ENCODE measurements around the gene MTLN.
"Not testable (repeated sequence)": the region's sequence is repeated elsewhere in the genome, so short reads cannot be mapped to it uniquely, and the experiment has no call there.

Gene MTLN

DNA sequence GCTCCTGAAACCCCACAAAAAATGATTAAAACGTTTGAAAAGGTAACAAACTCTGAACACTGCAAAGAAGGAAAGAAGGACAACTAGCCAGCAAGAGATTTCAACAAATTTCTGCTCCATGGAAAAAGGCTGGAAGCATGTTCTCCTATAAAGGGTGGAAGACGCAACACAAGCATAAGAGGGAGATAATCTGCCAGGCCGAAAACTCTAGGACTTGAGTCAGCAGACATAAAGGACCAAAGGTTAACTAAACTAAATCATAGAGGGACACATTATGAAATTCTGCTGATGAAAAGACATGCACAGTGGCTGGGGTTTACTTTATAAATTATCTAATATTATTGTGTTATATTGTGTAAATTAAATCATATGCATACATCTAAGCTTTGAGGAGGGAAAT is 14.3 kb downstream of the MTLN start:
- no peaks in the 10 kb centered on the region for H3K9me3 ChIP-seq (ENCODE audit: control extremely low read depth in 1 of 5, control insufficient read depth in 4 of 5, insufficient read depth in 2 of 5, low read depth in 1 of 5, low read length in 4 of 5)
- POLR2A ChIA-PET: no interaction called here
- no peaks in the 10 kb centered on the region for H3K4me1 ChIP-seq (ENCODE audit: control extremely low read depth in 1 of 4, control insufficient read depth in 4 of 4, insufficient read depth in 4 of 4, low read length in 3 of 4)
- no peak overlapping the region for H3K27ac ChIP-seq (ENCODE audit: insufficient read depth in 1 of 2, low read depth in 1 of 2, low read length in 2 of 2, poor library complexity in 1 of 2, severe bottlenecking in 2 of 2)
- no peaks in the 10 kb centered on the region for H3K36me3 ChIP-seq (ENCODE audit: control insufficient read depth in 4 of 4, insufficient read depth in 4 of 4, low read length in 3 of 4)
- no peak overlapping the region for H3K4me3 ChIP-seq (ENCODE audit: control insufficient read depth in 1 of 7, extremely low read depth in 1 of 7, insufficient read depth in 4 of 7, low read depth in 2 of 7, low read length in 6 of 7)
- no peak for DNase-seq
- CTCF ChIA-PET: no interaction called here
- WGBS (ENCODE audit: insufficient coverage): 88% methylated on average over 3 of the region's 3 CpGs
- peaks cover 0 to 2% (median 0%) of the 10 kb centered on the region in 5 experiments for H3K27me3 ChIP-seq (replicated peaks in 2 of 5; ENCODE audit: control insufficient read depth in 4 of 5, insufficient read depth in 5 of 5, low read length in 4 of 5)

- CTCF ChIA-PET: no interaction called here
- H3K27me3 ChIP-seq (replicated peaks in 2 of 5; ENCODE audit: control insufficient read depth in 4 of 5, insufficient read depth in 5 of 5, low read length in 4 of 5): peaks cover 0 to 2% (median 0%) of the 10 kb centered on the region in 5 experiments
- DNase-seq: no peak
- no peak overlapping the region for H3K4me3 ChIP-seq (ENCODE audit: control insufficient read depth in 1 of 7, extremely low read depth in 1 of 7, insufficient read depth in 4 of 7, low read depth in 2 of 7, low read length in 6 of 7)
- no peaks in the 10 kb centered on the region for H3K4me1 ChIP-seq (ENCODE audit: control extremely low read depth in 1 of 4, control insufficient read depth in 4 of 4, insufficient read depth in 4 of 4, low read length in 3 of 4)
- 94% methylated on average over 3 of the region's 4 CpGs for WGBS (ENCODE audit: insufficient coverage)
- POLR2A ChIA-PET: no interaction called here
- H3K27ac ChIP-seq (ENCODE audit: insufficient read depth in 1 of 2, low read depth in 1 of 2, low read length in 2 of 2, poor library complexity in 1 of 2, severe bottlenecking in 2 of 2): no peak overlapping the region
- no peaks in the 10 kb centered on the region for H3K9me3 ChIP-seq (ENCODE audit: control extremely low read depth in 1 of 5, control insufficient read depth in 4 of 5, insufficient read depth in 2 of 5, low read depth in 1 of 5, low read length in 4 of 5)
- H3K36me3 ChIP-seq (ENCODE audit: control insufficient read depth in 4 of 4, insufficient read depth in 4 of 4, low read length in 3 of 4): no peaks in the 10 kb centered on the region
These were observed 14.9 kb downstream of the MTLN start for GRCh38 chr2:110197452-110197851.

DNA sequence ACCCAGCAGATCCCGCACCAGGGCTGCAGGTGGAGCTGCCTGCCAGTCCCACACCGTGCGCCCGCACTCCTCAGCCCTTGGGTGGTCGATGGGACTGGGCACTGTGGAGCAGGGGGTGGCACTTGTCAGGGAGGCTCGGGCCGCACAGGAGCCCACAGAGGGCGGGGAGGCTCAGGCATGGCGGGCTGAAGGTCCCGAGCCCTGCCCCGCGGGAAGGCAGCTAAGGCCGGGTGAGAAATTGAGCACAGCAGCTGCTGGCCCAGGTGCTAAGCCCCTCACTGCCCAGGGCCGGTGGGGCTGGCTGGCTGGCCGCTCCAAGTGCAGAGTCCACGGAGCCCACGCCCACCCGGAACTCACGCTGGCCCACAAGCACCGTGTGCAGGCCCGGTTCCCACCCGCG is 22.2 kb downstream of the MTLN start:
- H3K27ac ChIP-seq (ENCODE audit: insufficient read depth in 1 of 2, low read depth in 1 of 2, low read length in 2 of 2, poor library complexity in 1 of 2, severe bottlenecking in 2 of 2); H3K27me3 ChIP-seq (replicated peaks in 2 of 5; ENCODE audit: control insufficient read depth in 4 of 5, insufficient read depth in 5 of 5, low read length in 4 of 5); H3K4me1 ChIP-seq (ENCODE audit: control extremely low read depth in 1 of 4, control insufficient read depth in 4 of 4, insufficient read depth in 4 of 4, low read length in 3 of 4); H3K36me3 ChIP-seq (ENCODE audit: control insufficient read depth in 4 of 4, insufficient read depth in 4 of 4, low read length in 3 of 4); H3K4me3 ChIP-seq (ENCODE audit: control insufficient read depth in 1 of 7, extremely low read depth in 1 of 7, insufficient read depth in 4 of 7, low read depth in 2 of 7, low read length in 6 of 7); H3K9me3 ChIP-seq (ENCODE audit: control extremely low read depth in 1 of 5, control insufficient read depth in 4 of 5, insufficient read depth in 2 of 5, low read depth in 1 of 5, low read length in 4 of 5); POLR2A ChIA-PET; CTCF ChIA-PET; DNase-seq: not testable (repeated sequence)
- WGBS (ENCODE audit: insufficient coverage): 91% methylated on average over 17 of the region's 23 CpGs

- ChIA-PET POLR2A (interaction anchor here (0.6 kb wide), 1 partner anchor 579 kb away, joined by 3 read pairs; no protein-coding TSS in a partner anchor), CTCF (interaction anchor here (0.6 kb wide), 1 partner anchor 27 kb away, joined by 3 read pairs; no protein-coding TSS in a partner anchor)
- Histone ChIP-seq H3K27ac (ENCODE audit: insufficient read depth in 1 of 2, low read depth in 1 of 2, low read length in 2 of 2, poor library complexity in 1 of 2, severe bottlenecking in 2 of 2) (no peak overlapping the region), H3K9me3 (ENCODE audit: control extremely low read depth in 1 of 5, control insufficient read depth in 4 of 5, insufficient read depth in 2 of 5, low read depth in 1 of 5, low read length in 4 of 5) (peaks cover 0 to 25% (median 6%) of the 10 kb centered on the region in 5 experiments), H3K27me3 (replicated peaks in 2 of 5; ENCODE audit: control insufficient read depth in 4 of 5, insufficient read depth in 5 of 5, low read length in 4 of 5) (no peaks in the 10 kb centered on the region), H3K36me3 (ENCODE audit: control insufficient read depth in 4 of 4, insufficient read depth in 4 of 4, low read length in 3 of 4) (no peaks in the 10 kb centered on the region), H3K4me3 (ENCODE audit: control insufficient read depth in 1 of 7, extremely low read depth in 1 of 7, insufficient read depth in 4 of 7, low read depth in 2 of 7, low read length in 6 of 7) (no peak overlapping the region), H3K4me1 (ENCODE audit: control extremely low read depth in 1 of 4, control insufficient read depth in 4 of 4, insufficient read depth in 4 of 4, low read length in 3 of 4) (no peaks in the 10 kb centered on the region)
- no peak for DNase-seq
- 100% methylated on average over 1 of the region's 2 CpGs for WGBS (ENCODE audit: insufficient coverage)
These were observed 29.9 kb downstream of the MTLN start for GRCh38 chr2:110182449-110182848.

DNA sequence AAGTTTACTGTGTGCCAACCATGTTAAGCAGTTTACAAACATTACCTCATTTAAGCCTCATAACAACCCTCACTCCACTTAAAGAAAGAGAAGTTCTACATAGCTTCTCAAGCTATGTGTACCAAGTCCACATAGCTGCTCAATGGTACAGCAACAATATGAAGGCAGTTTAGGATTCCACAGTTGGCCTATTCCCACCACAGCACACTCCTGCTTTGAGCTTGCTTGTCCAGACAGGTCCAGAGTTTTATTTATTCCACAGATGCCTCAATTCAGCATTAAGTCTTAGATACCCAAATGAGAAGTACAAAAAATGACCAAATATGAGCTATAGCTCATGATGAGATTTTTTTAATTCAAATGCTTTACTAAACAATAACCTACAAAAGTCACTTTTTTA is 32.3 kb downstream of the MTLN start:
- no peak overlapping the region for H3K4me3 ChIP-seq (ENCODE audit: control insufficient read depth in 1 of 7, extremely low read depth in 1 of 7, insufficient read depth in 4 of 7, low read depth in 2 of 7, low read length in 6 of 7)
- H3K9me3 ChIP-seq (ENCODE audit: control extremely low read depth in 1 of 5, control insufficient read depth in 4 of 5, insufficient read depth in 2 of 5, low read depth in 1 of 5, low read length in 4 of 5): peaks cover 0 to 19% (median 6%) of the 10 kb centered on the region in 5 experiments
- ChIA-PET POLR2A (no interaction called here), CTCF (interaction anchor here (0.6 kb wide), 1 partner anchor 1049 kb away, joined by 3 read pairs; no protein-coding TSS in a partner anchor)
- no peaks in the 10 kb centered on the region for H3K4me1 ChIP-seq (ENCODE audit: control extremely low read depth in 1 of 4, control insufficient read depth in 4 of 4, insufficient read depth in 4 of 4, low read length in 3 of 4)
- H3K27ac ChIP-seq (ENCODE audit: insufficient read depth in 1 of 2, low read depth in 1 of 2, low read length in 2 of 2, poor library complexity in 1 of 2, severe bottlenecking in 2 of 2): no peak overlapping the region
- no peaks in the 10 kb centered on the region for H3K27me3 ChIP-seq (replicated peaks in 2 of 5; ENCODE audit: control insufficient read depth in 4 of 5, insufficient read depth in 5 of 5, low read length in 4 of 5)
- no peaks in the 10 kb centered on the region for H3K36me3 ChIP-seq (ENCODE audit: control insufficient read depth in 4 of 4, insufficient read depth in 4 of 4, low read length in 3 of 4)
- DNase-seq: no peak

DNA sequence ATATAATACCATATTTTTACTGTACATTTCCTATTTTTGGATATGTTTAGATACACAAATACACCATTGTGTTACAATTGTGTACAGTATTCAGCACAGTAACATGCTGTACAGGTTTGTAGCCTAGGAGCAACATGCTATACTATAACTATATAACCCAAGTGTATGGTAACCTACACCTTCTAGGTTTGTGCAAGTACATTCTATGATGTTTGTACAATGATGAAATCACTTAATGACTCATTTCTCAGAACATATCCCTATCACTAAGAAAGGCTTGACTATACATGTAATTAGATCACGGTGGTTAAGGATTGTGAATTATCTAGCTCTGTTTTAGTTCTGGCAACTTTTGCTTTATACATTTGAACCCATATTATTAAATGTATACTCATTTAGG is 38.8 kb downstream of the MTLN start:
- no peaks in the 10 kb centered on the region for H3K27me3 ChIP-seq (replicated peaks in 2 of 5; ENCODE audit: control insufficient read depth in 4 of 5, insufficient read depth in 5 of 5, low read length in 4 of 5)

DNA sequence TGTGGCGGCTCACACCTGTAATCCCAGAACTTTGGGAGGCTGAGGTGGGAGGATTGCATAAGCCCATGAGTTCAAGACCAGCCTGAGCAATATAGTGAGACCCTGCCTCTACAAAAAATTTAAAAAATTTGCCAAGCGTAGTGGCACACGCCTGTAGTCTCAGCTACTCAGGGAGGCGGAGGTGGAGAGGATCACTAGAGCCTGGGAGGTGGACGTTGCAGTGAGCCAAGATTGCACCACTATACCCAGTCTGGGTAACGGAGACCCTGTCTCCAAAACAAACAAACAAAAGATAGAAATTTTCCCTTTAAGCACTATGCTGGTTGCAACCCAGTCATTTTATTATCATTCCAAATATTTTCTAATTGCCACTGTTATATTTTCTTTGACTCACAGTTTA is 39.8 kb downstream of the MTLN start:
- Histone ChIP-seq H3K4me1 (ENCODE audit: control extremely low read depth in 1 of 4, control insufficient read depth in 4 of 4, insufficient read depth in 4 of 4, low read length in 3 of 4) (no peaks in the 10 kb centered on the region), H3K4me3 (ENCODE audit: control insufficient read depth in 1 of 7, extremely low read depth in 1 of 7, insufficient read depth in 4 of 7, low read depth in 2 of 7, low read length in 6 of 7) (no peak overlapping the region), H3K36me3 (ENCODE audit: control insufficient read depth in 4 of 4, insufficient read depth in 4 of 4, low read length in 3 of 4) (no peaks in the 10 kb centered on the region), H3K27ac (ENCODE audit: insufficient read depth in 1 of 2, low read depth in 1 of 2, low read length in 2 of 2, poor library complexity in 1 of 2, severe bottlenecking in 2 of 2) (no peak overlapping the region), H3K9me3 (ENCODE audit: control extremely low read depth in 1 of 5, control insufficient read depth in 4 of 5, insufficient read depth in 2 of 5, low read depth in 1 of 5, low read length in 4 of 5) (no peaks in the 10 kb centered on the region), H3K27me3 (replicated peaks in 2 of 5; ENCODE audit: control insufficient read depth in 4 of 5, insufficient read depth in 5 of 5, low read length in 4 of 5) (no peaks in the 10 kb centered on the region)
- ChIA-PET CTCF (no interaction called here), POLR2A (no interaction called here)
- 92% methylated on average over 5 of the region's 6 CpGs for WGBS (ENCODE audit: insufficient coverage)
- DNase-seq: no peak

More for the DNA sequence above, 38.8 kb downstream of the MTLN start:
- Histone ChIP-seq H3K4me1 (ENCODE audit: control extremely low read depth in 1 of 4, control insufficient read depth in 4 of 4, insufficient read depth in 4 of 4, low read length in 3 of 4) (no peaks in the 10 kb centered on the region), H3K4me3 (ENCODE audit: control insufficient read depth in 1 of 7, extremely low read depth in 1 of 7, insufficient read depth in 4 of 7, low read depth in 2 of 7, low read length in 6 of 7) (no peak overlapping the region), H3K36me3 (ENCODE audit: control insufficient read depth in 4 of 4, insufficient read depth in 4 of 4, low read length in 3 of 4) (no peaks in the 10 kb centered on the region), H3K9me3 (ENCODE audit: control extremely low read depth in 1 of 5, control insufficient read depth in 4 of 5, insufficient read depth in 2 of 5, low read depth in 1 of 5, low read length in 4 of 5) (no peaks in the 10 kb centered on the region), H3K27ac (ENCODE audit: insufficient read depth in 1 of 2, low read depth in 1 of 2, low read length in 2 of 2, poor library complexity in 1 of 2, severe bottlenecking in 2 of 2) (no peak overlapping the region)
- no CpG with 5 or more reads among the region's 1 CpG for WGBS (ENCODE audit: insufficient coverage)
- CTCF ChIA-PET: no interaction called here
- POLR2A ChIA-PET: no interaction called here
- no peak for DNase-seq

Data from common myeloid progenitor, CD34-positive (primary cell).